ENCODE data around the gene FBLL1.
"Not testable (repeated sequence)": the region's sequence is repeated elsewhere in the genome, so short reads cannot be mapped to it uniquely, and the experiment has no call there.

The FBLL1 gene

GRCh38 chr5:168563959-168564358 is 34.9 kb downstream of the FBLL1 start:
- H3K9me3 Mint-ChIP-seq: no peaks in the 10 kb centered on the region
- ATAC-seq (replicated peaks; ENCODE audit: extremely low read depth, poor library complexity, severe bottlenecking) (no peak), DNase-seq (ENCODE audit: low spot score in 2 of 2) (no peak)
- no peaks in the 10 kb centered on the region for H3K27me3 Mint-ChIP-seq
- no peak overlapping the region for H3K27ac Mint-ChIP-seq (ENCODE audit: low read depth)
- H3K4me3 Mint-ChIP-seq: no peak overlapping the region
- peaks cover 6% of the 10 kb centered on the region for H3K4me1 Mint-ChIP-seq
- H3K36me3 Mint-ChIP-seq (ENCODE audit: insufficient read depth): peaks cover 44% of the 10 kb centered on the region

- Mint-ChIP-seq H3K4me3 (no peak overlapping the region), H3K4me1 (peaks cover 23% of the 10 kb centered on the region), H3K9me3 (no peaks in the 10 kb centered on the region), H3K27me3 (no peaks in the 10 kb centered on the region), H3K27ac (ENCODE audit: low read depth) (no peak overlapping the region), H3K36me3 (ENCODE audit: insufficient read depth) (peaks cover 33% of the 10 kb centered on the region)
- ATAC-seq (replicated peaks; ENCODE audit: extremely low read depth, poor library complexity, severe bottlenecking) (no peak), DNase-seq (ENCODE audit: low spot score in 2 of 2) (no peak)
Measured at GRCh38 chr5:168568738-168569137, 39.6 kb downstream of the FBLL1 start.

- H3K9me3 Mint-ChIP-seq: no peaks in the 10 kb centered on the region
- no peak for DNase-seq (ENCODE audit: low spot score in 2 of 2)
- H3K27ac Mint-ChIP-seq (ENCODE audit: low read depth): no peak overlapping the region
- no peak overlapping the region for H3K4me3 Mint-ChIP-seq
- peaks cover 28% of the 10 kb centered on the region for H3K36me3 Mint-ChIP-seq (ENCODE audit: insufficient read depth)
- H3K4me1 Mint-ChIP-seq: peaks cover 31% of the 10 kb centered on the region
- H3K27me3 Mint-ChIP-seq: no peaks in the 10 kb centered on the region
- no peak for ATAC-seq (replicated peaks; ENCODE audit: extremely low read depth, poor library complexity, severe bottlenecking)
Measured at GRCh38 chr5:168570490-168571328, 41.6 kb downstream of the FBLL1 start.

GRCh38 chr5:168573663-168574062 is 44.6 kb downstream of the FBLL1 start:
- not testable (repeated sequence) for ATAC-seq (replicated peaks; ENCODE audit: extremely low read depth, poor library complexity, severe bottlenecking); H3K4me3 Mint-ChIP-seq; H3K27me3 Mint-ChIP-seq; DNase-seq (ENCODE audit: low spot score in 2 of 2); H3K27ac Mint-ChIP-seq (ENCODE audit: low read depth); H3K9me3 Mint-ChIP-seq
- Mint-ChIP-seq H3K36me3 (ENCODE audit: insufficient read depth) (peaks cover 17% of the 10 kb centered on the region), H3K4me1 (peaks cover 52% of the 10 kb centered on the region)

- not testable (repeated sequence) for ATAC-seq (replicated peaks; ENCODE audit: extremely low read depth, poor library complexity, severe bottlenecking); DNase-seq (ENCODE audit: low spot score in 2 of 2); H3K27ac Mint-ChIP-seq (ENCODE audit: low read depth); H3K4me3 Mint-ChIP-seq; H3K9me3 Mint-ChIP-seq; H3K27me3 Mint-ChIP-seq
- peaks cover 16% of the 10 kb centered on the region for H3K36me3 Mint-ChIP-seq (ENCODE audit: insufficient read depth)
- H3K4me1 Mint-ChIP-seq: peaks cover 53% of the 10 kb centered on the region
Measured at GRCh38 chr5:168574156-168574555, 45.1 kb downstream of the FBLL1 start.

- DNase-seq (ENCODE audit: low spot score in 2 of 2) (no peak), ATAC-seq (replicated peaks; ENCODE audit: extremely low read depth, poor library complexity, severe bottlenecking) (no peak)
- H3K4me3 Mint-ChIP-seq: no peak overlapping the region
- peaks cover 17% of the 10 kb centered on the region for H3K36me3 Mint-ChIP-seq (ENCODE audit: insufficient read depth)
- peaks cover 55% of the 10 kb centered on the region for H3K4me1 Mint-ChIP-seq
- H3K27me3 Mint-ChIP-seq: no peaks in the 10 kb centered on the region
- H3K9me3 Mint-ChIP-seq: no peaks in the 10 kb centered on the region
- no peak overlapping the region for H3K27ac Mint-ChIP-seq (ENCODE audit: low read depth)
Measured at GRCh38 chr5:168575391-168576372, 46.6 kb downstream of the FBLL1 start.

- Mint-ChIP-seq H3K36me3 (ENCODE audit: insufficient read depth) (peaks cover 13% of the 10 kb centered on the region), H3K27ac (ENCODE audit: low read depth) (peak overlapping the region; percentile 92), H3K4me1 (peaks cover 43% of the 10 kb centered on the region), H3K9me3 (no peaks in the 10 kb centered on the region), H3K27me3 (no peaks in the 10 kb centered on the region), H3K4me3 (peak overlapping the region; percentile 83)
- DNase-seq (ENCODE audit: low spot score in 2 of 2) (no peak), ATAC-seq (replicated peaks; ENCODE audit: extremely low read depth, poor library complexity, severe bottlenecking) (no peak)
Measured at GRCh38 chr5:168578006-168578405, 48.9 kb downstream of the FBLL1 start.

- peak; percentile 54 for ATAC-seq (replicated peaks; ENCODE audit: extremely low read depth, poor library complexity, severe bottlenecking)
- peak within 1 kb of the TSS; percentile 92 for H3K27ac Mint-ChIP-seq (ENCODE audit: low read depth)
Measured at GRCh38 chr5:168578538-168579487, 49.7 kb downstream of the FBLL1 start, which contains the start of gene PANK3. PANK3 (minus strand) TSS chr5:168579368; CDS start chr5:168579283, 85 bp downstream.

GRCh38 chr5:168579488-168580226 is 50.6 kb downstream of the FBLL1 start:
- Mint-ChIP-seq H3K4me3 (peak overlapping the region; percentile 83), H3K36me3 (ENCODE audit: insufficient read depth) (peaks cover 13% of the 10 kb centered on the region), H3K9me3 (no peaks in the 10 kb centered on the region), H3K27ac (ENCODE audit: low read depth) (peak overlapping the region; percentile 92), H3K27me3 (no peaks in the 10 kb centered on the region), H3K4me1 (peaks cover 42% of the 10 kb centered on the region)
- ATAC-seq (replicated peaks; ENCODE audit: extremely low read depth, poor library complexity, severe bottlenecking) (peak; percentile 98), DNase-seq (ENCODE audit: low spot score in 2 of 2) (peak; percentile 93)

More at GRCh38 chr5:168578538-168579487, 49.7 kb downstream of the FBLL1 start, which contains the start of gene PANK3:
- Mint-ChIP-seq H3K4me1 (peaks cover 42% of the 10 kb centered on the region), H3K36me3 (ENCODE audit: insufficient read depth) (peaks cover 13% of the 10 kb centered on the region), H3K4me3 (peak within 1 kb of the TSS; percentile 83), H3K9me3 (no peaks in the 10 kb centered on the region), H3K27me3 (no peaks in the 10 kb centered on the region)
- no peak for DNase-seq (ENCODE audit: low spot score in 2 of 2)

- H3K4me1 Mint-ChIP-seq: peaks cover 39% of the 10 kb centered on the region
- DNase-seq (ENCODE audit: low spot score in 2 of 2) (no peak), ATAC-seq (replicated peaks; ENCODE audit: extremely low read depth, poor library complexity, severe bottlenecking) (no peak)
- peaks cover 4% of the 10 kb centered on the region for H3K27me3 Mint-ChIP-seq
- H3K27ac Mint-ChIP-seq (ENCODE audit: low read depth): peak overlapping the region; percentile 92
- peak overlapping the region; percentile 83 for H3K4me3 Mint-ChIP-seq
- no peaks in the 10 kb centered on the region for H3K9me3 Mint-ChIP-seq
- H3K36me3 Mint-ChIP-seq (ENCODE audit: insufficient read depth): peaks cover 13% of the 10 kb centered on the region
Measured at GRCh38 chr5:168580227-168580508, 51.1 kb downstream of the FBLL1 start.
